Tibial nerve (tissue), 3 donors: ENCODE results near the gene GRPEL1.

Source experiments
- POLR2A ChIP-seq, 2 donors: fragments of 450-650 bp; IDR thresholded peaks; one replicate each; pipeline ENCODE4 v1.6.1; 2017; ENCODE audit warnings: antibody characterized with exemption in 2 of 2, mild to moderate bottlenecking in 2 of 2, moderate library complexity in 2 of 2
- TF ChIP-seq, protein P1 (sequence below), 5 experiments: fragments of 200-600 bp in 3 of 5; fragments of 450-650 bp in 2 of 5; sonication (generic) in 3 of 5; IDR thresholded peaks; one replicate each; pipeline ENCODE4 v1.5.1; 2016 to 2019; ENCODE audit warnings: antibody characterized with exemption in 5 of 5, mild to moderate bottlenecking in 3 of 5, moderate library complexity in 2 of 5

DNA sequence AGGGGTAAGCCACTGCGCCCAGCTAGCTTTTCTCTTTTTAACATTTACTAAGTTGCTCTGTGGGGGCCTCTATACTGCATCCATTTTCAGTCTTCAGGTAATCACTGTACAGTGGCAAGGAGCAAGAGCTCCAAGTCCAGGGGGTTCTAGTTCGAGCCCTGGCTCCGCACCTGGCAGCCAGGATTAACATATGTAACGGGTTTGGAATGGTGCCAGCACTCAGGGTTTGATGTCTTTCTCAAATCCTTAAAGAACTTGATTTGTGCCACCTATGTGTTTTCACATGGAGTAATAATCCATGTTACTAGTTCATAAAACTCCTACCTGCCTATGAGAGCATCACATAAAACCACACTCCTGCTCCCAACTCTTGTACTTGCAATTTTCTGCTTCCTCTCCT is 4.5 kb downstream of the GRPEL1 start:
- TF ChIP-seq, protein P1, sequence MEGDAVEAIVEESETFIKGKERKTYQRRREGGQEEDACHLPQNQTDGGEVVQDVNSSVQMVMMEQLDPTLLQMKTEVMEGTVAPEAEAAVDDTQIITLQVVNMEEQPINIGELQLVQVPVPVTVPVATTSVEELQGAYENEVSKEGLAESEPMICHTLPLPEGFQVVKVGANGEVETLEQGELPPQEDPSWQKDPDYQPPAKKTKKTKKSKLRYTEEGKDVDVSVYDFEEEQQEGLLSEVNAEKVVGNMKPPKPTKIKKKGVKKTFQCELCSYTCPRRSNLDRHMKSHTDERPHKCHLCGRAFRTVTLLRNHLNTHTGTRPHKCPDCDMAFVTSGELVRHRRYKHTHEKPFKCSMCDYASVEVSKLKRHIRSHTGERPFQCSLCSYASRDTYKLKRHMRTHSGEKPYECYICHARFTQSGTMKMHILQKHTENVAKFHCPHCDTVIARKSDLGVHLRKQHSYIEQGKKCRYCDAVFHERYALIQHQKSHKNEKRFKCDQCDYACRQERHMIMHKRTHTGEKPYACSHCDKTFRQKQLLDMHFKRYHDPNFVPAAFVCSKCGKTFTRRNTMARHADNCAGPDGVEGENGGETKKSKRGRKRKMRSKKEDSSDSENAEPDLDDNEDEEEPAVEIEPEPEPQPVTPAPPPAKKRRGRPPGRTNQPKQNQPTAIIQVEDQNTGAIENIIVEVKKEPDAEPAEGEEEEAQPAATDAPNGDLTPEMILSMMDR (IDR thresholded peaks at IDR 0.05): no peak
- no peak for TF ChIP-seq POLR2A (IDR thresholded peaks at IDR 0.05)
